Measurements from ENCODE around the gene BMP8B.

GRCh38 chr1:39816415-39817090 lies 27.9 kb upstream of the BMP8B start:
- TF ChIP-seq CTCF (IDR thresholded peaks at IDR 0.05) (peak; percentile 82 to 94 (median 87)), POLR2AphosphoS5 (IDR thresholded peaks at IDR 0.05) (peak in 1 of 2 donors; percentile 24), EP300 (IDR thresholded peaks at IDR 0.05) (no peak)
